Heart right ventricle (tissue), 16 donors: ENCODE results near the gene KLF17. TPM values are rescaled to one million over a fixed set of nuclear protein-coding genes. Genes with fewer than 3 reads are reported as not detected.

Experiments
- ATAC-seq, 8 donors: fragments of 200-7000 bp; cut with Tn5 transposase; one replicate each; pipeline ENCODE4 v1.9.1; 2020; ENCODE audit warnings: mild to moderate bottlenecking in 8 of 8, moderate library complexity in 8 of 8, moderate number of reproducible peaks in 1 of 8
- DNase-seq, 2 donors: peaks; one replicate each; pipeline ENCODE4 v3.0.0-alpha.2; 2020
- H3K27ac ChIP-seq, 10 donors: fragments of 200-600 bp; sonication (generic) in 2 of 10; one replicate each; pipeline versions ENCODE4 v1.5.0 to v1.8.0; 2020 to 2022; ENCODE audit warnings: mild to moderate bottlenecking in 3 of 10
- H3K27me3 ChIP-seq, 7 donors: fragments of 200-600 bp; one replicate each; pipeline ENCODE4 v1.8.0; 2021 to 2022; ENCODE audit warnings: mild to moderate bottlenecking in 2 of 7
- H3K36me3 ChIP-seq, 9 donors: fragments of 200-600 bp; sonication (generic) in 1 of 9; one replicate each; pipeline versions ENCODE4 v1.5.0 to v1.8.0; 2020 to 2022; ENCODE audit warnings: mild to moderate bottlenecking in 2 of 9
- H3K4me1 ChIP-seq, 9 donors: fragments of 200-600 bp; sonication (generic) in 1 of 9; one replicate each; pipeline versions ENCODE4 v1.5.0 to v1.8.0; 2020 to 2022; ENCODE audit warnings: mild to moderate bottlenecking in 4 of 9
- H3K4me3 ChIP-seq, 10 donors: fragments of 200-600 bp; sonication (generic) in 2 of 10; one replicate each; pipeline versions ENCODE4 v1.5.0 to v1.8.0; 2020 to 2022; ENCODE audit warnings: mild to moderate bottlenecking in 7 of 10, moderate library complexity in 2 of 10
- H3K9me3 ChIP-seq, 11 donors: fragments of 200-600 bp in 10 of 11; sonication (generic) in 2 of 11; one replicate each; pipeline versions ENCODE4 v1.5.0 to v1.8.0; 2013 to 2022; ENCODE audit warnings: mild to moderate bottlenecking in 2 of 11, control low read depth in 1 of 11, moderate library complexity in 1 of 11
- CTCF ChIP-seq, 9 donors: fragments of 200-600 bp; sonication (generic) in 2 of 9; IDR thresholded peaks; one replicate each; pipeline versions ENCODE4 v1.5.0 to v1.8.0; 2021 to 2022; ENCODE audit warnings: antibody characterized with exemption in 9 of 9, mild to moderate bottlenecking in 5 of 9, moderate library complexity in 1 of 9
- WGBS, 2 donors: extraction: QIAGEN DNeasy Blood & Tissue Kit; methylation state at CpG; one replicate each; pipeline ENCODE4 v1.1.7; 2013; ENCODE audit warnings: inconsistent platforms in 1 of 2; 5-methylcytosine and 5-hydroxymethylcytosine counted together
- intact Hi-C, 10 donors: fragments of 100-400 bp; cut with DNase I; formaldehyde crosslinking; loops; one replicate each; pipeline versions ENCODE4 v1.11.1 to v1.14.2; 2022
- polyA plus RNA-seq, 2 donors: library from polyadenylated mRNA; stranded (reverse); fragments of 200-250 nt; gene quantifications; one replicate each; pipeline ENCODE4 v1.2.3, GENCODE V29; 2013
- total RNA-seq, 10 donors: library from RNA; stranded (reverse); fragmentation: NEBNext Ultra II Directional in 3 of 10; extraction: Animal tissue kit (Norgen Biotek cat#: 25700) in 3 of 10; gene quantifications; one replicate each; pipeline versions ENCODE4 v1.2.1 to v1.2.4, GENCODE V29; 2021 to 2023
- donor health status: Arrhythmogenic right ventricular cardiomyopathy.
- donor health status: ischemic (EF 13 %, LVEDD 7.1; RV severe dilation, severe dysfunction).
- donor health status: healthy with polysubstance abuse.
- donor health status: DM: no; HTN: yes; CAD: no.
- donor health status: DM: no; HTN: no; CAD: no.
- donor health status: ischemic (EF 25% LVEDD 6.9; RV normal size, moderate dysfunction).
- donor health status: ischemic (EF 25% LVEDD 5.7; RV mildly dilated, moderate dysfunction).
- donor health status: healthy.
- donor health status: DM: yes; HTN: yes; CAD: no.
- donor health status: Ischemic cardiomyopathy.
- donor health status: ischemic (EF 35%, LVEDD 5.7; RV mildly dilated, moderate dysfunction).
- donor health status: nonischemic (EF 11% LVEDD 7.7; RV severe dilation, severe dysfunction).
- donor health status: DM: yes; HTN: yes; CAD: no.
- donor health status: PGD.
- donor health status: ischemic (EF 29% LVEDD 5.4; RV normal size, mild dysfunction).
- donor health status: nonischemic (EF 23%, LVEDD 6.1; RV moderate dilation, normal function).

Gene KLF17
- total and polyA plus RNA-seq, 12 donors = 0.01 to 0.12 TPM; not detected in 10

GRCh38 chr1:44152692-44153091, 34.1 kb downstream of the KLF17 start:
- Histone ChIP-seq H3K4me1 (no peaks in the 10 kb centered on the region), H3K36me3 (no peaks in the 10 kb centered on the region), H3K27ac (no peak overlapping the region), H3K4me3 (no peak overlapping the region), H3K9me3 (no peaks in the 10 kb centered on the region), H3K27me3 (peaks cover 0 to 35% (median 26%) of the 10 kb centered on the region in 7 donors)
- no peak for TF ChIP-seq CTCF (IDR thresholded peaks at IDR 0.05)
- 84 to 89% methylated on average over 1 of the region's 1 CpG for WGBS, 2 donors
- DNase-seq (no peak), ATAC-seq (no peak)
- intact Hi-C loops = no loop called here

GRCh38 chr1:44154049-44154448, 35.4 kb downstream of the KLF17 start:
- no peak overlapping the region for H3K4me3 ChIP-seq
- no peaks in the 10 kb centered on the region for H3K9me3 ChIP-seq
- no peaks in the 10 kb centered on the region for H3K36me3 ChIP-seq
- TF ChIP-seq CTCF (IDR thresholded peaks at IDR 0.05) = no peak
- ATAC-seq (no peak), DNase-seq (no peak)
- no peak overlapping the region for H3K27ac ChIP-seq
- H3K27me3 ChIP-seq = peaks cover 0 to 33% (median 22%) of the 10 kb centered on the region in 7 donors
- 85 to 89% methylated on average over 3 of the region's 3 CpGs for WGBS, 2 donors
- intact Hi-C loops = no loop called here
- H3K4me1 ChIP-seq = no peaks in the 10 kb centered on the region

- no peaks in the 10 kb centered on the region for H3K36me3 ChIP-seq
- no peaks in the 10 kb centered on the region for H3K4me1 ChIP-seq
- DNase-seq = no peak
- H3K9me3 ChIP-seq = peaks cover 0 to 9% (median 0%) of the 10 kb centered on the region in 11 donors
- intact Hi-C loops = no loop called here
- ATAC-seq = no peak
- WGBS, 2 donors = 73 to 74% methylated on average over 1 of the region's 1 CpG
- H3K4me3 ChIP-seq = no peak overlapping the region
- no peak overlapping the region for H3K27ac ChIP-seq
- H3K27me3 ChIP-seq = peaks cover 0 to 7% (median 4%) of the 10 kb centered on the region in 7 donors
- no peak for TF ChIP-seq CTCF (IDR thresholded peaks at IDR 0.05)
Observed at GRCh38 chr1:44157903-44158302, 39.3 kb downstream of the KLF17 start.

GRCh38 chr1:44158871-44159270, 40.2 kb downstream of the KLF17 start:
- no peaks in the 10 kb centered on the region for H3K36me3 ChIP-seq

More at GRCh38 chr1:44158871-44159270, 40.2 kb downstream of the KLF17 start:
- H3K27ac ChIP-seq = no peak overlapping the region
- no peak for DNase-seq
- peaks cover 0 to 9% (median 0%) of the 10 kb centered on the region in 11 donors for H3K9me3 ChIP-seq
- no peak for ATAC-seq
- intact Hi-C loops = no loop called here
- TF ChIP-seq CTCF (IDR thresholded peaks at IDR 0.05) = no peak
- peaks cover 0 to 7% (median 0%) of the 10 kb centered on the region in 7 donors for H3K27me3 ChIP-seq
- H3K4me3 ChIP-seq = no peak overlapping the region
- H3K4me1 ChIP-seq = no peaks in the 10 kb centered on the region
